PC-3 (cell line): ENCODE results near the gene ACTN1. TPM values are rescaled to one million over a fixed set of nuclear protein-coding genes. Genes with fewer than 3 reads are reported as not detected.
A peak's percentile ranks its signal among the peaks of the same experiment; 100 is the strongest.

Experiments
- ATAC-seq: fragments of 200-7000 bp; cut with Tn5 transposase; 2 replicates; pipeline ENCODE4 v1.9.1; 2020; ENCODE audit warnings: mild to moderate bottlenecking, moderate library complexity
- BruUV-seq: library from RNA; stranded (reverse); fragments of 400-500 nt; replicated peaks from 2 replicates; lab custom pipeline; 2021; lab: Mats Ljungman, UMichigan
- CTCF ChIA-PET: fragments of 300-600 bp; sonication (Branson Sonifier 250); formaldehyde crosslinking; loops from one replicate; lab custom pipeline; 2022; ENCODE audit warnings: antibody characterized with exemption; lab: Charles Lee
- POLR2A ChIA-PET: fragments of 300-600 bp; sonication (Branson Sonifier 250); formaldehyde crosslinking; loops from one replicate; lab custom pipeline; 2022; ENCODE audit warnings: antibody characterized with exemption; ENCODE audit not compliant: unreplicated experiment; lab: Charles Lee
- DNase-seq: peaks from one replicate; pipeline ENCODE4 v3.0.0-alpha.2; 2015
- H2AFZ ChIP-seq: fragments of 300-600 bp; sonication (generic); 2 replicates; pipeline ENCODE4 v1.6.0; 2016; ENCODE audit warnings: antibody characterized with exemption, low read length
- H3F3A ChIP-seq: fragments of 300-600 bp; sonication (generic); one replicate; pipeline ENCODE4 v1.6.0; 2017; ENCODE audit warnings: antibody characterized with exemption, low read length, control low read depth, mild to moderate bottlenecking; ENCODE audit not compliant: unreplicated experiment
- H3K27ac ChIP-seq: fragments of 300-600 bp; sonication (generic); 2 replicates; pipeline ENCODE4 v1.5.1; 2016; ENCODE audit warnings: mild to moderate bottlenecking, low read length
- H3K27me3 ChIP-seq: fragments of 300-600 bp; sonication (generic); 2 replicates; pipeline ENCODE4 v1.6.1; 2016; ENCODE audit warnings: low read length, mixed read lengths
- H3K36me3 ChIP-seq: fragments of 300-600 bp; sonication (generic); 2 replicates; pipeline ENCODE4 v1.6.1; 2016; ENCODE audit warnings: low read depth, mixed run types, low read length, mixed read lengths
- H3K4me1 ChIP-seq: fragments of 300-600 bp; sonication (generic); 2 replicates; pipeline ENCODE4 v1.5.1; 2016; ENCODE audit warnings: low read length; ENCODE audit not compliant: insufficient read depth
- H3K4me2 ChIP-seq: fragments of 300-600 bp; sonication (generic); 2 replicates; pipeline ENCODE4 v1.6.0; 2016; ENCODE audit warnings: low read length
- H3K4me3 ChIP-seq: fragments of 300-600 bp; sonication (generic); 2 replicates; pipeline ENCODE4 v1.5.1; 2016; ENCODE audit warnings: mild to moderate bottlenecking, low read length, mixed read lengths
- H3K79me2 ChIP-seq: fragments of 300-600 bp; sonication (generic); 2 replicates; pipeline ENCODE4 v1.6.1; 2017; ENCODE audit warnings: low read length, mixed read lengths
- H3K9ac ChIP-seq: fragments of 300-600 bp; sonication (generic); 2 replicates; pipeline ENCODE4 v1.6.0; 2016; ENCODE audit warnings: mild to moderate bottlenecking, low read length
- H3K9me2 ChIP-seq: fragments of 300-600 bp; sonication (generic); replicated peaks from 2 replicates; pipeline ENCODE4 v1.6.1; 2016; ENCODE audit warnings: mixed run types, low read length, mixed read lengths
- H3K9me3 ChIP-seq: fragments of 300-600 bp; sonication (generic); 2 replicates; pipeline ENCODE4 v1.6.1; 2016; ENCODE audit warnings: low read length, mixed read lengths
- H4K20me1 ChIP-seq: fragments of 300-600 bp; sonication (generic); 2 replicates; pipeline ENCODE4 v1.6.1; 2016; ENCODE audit warnings: low read length, mixed read lengths
- EZH2 ChIP-seq: fragments of 300-600 bp; sonication (generic); IDR thresholded peaks from one replicate; pipeline ENCODE4 v1.6.1; 2017; ENCODE audit warnings: antibody characterized with exemption, mild to moderate bottlenecking, low read length; ENCODE audit not compliant: unreplicated experiment
- EZH2phosphoT487 ChIP-seq: fragments of 300-600 bp; sonication (generic); IDR thresholded peaks from 2 replicates; pipeline ENCODE4 v1.6.1; 2018; ENCODE audit warnings: mild to moderate bottlenecking, antibody characterized with exemption, low read length, borderline replicate concordance
- intact Hi-C: fragments of 100-400 bp; cut with micrococcal nuclease; formaldehyde crosslinking; loops from 2 replicates; pipeline ENCODE4 v1.9.0; 2023
- total RNA-seq: library from RNA; depleted of rRNA; stranded (reverse); fragments of >200 nt; gene quantifications from 2 replicates; pipeline ENCODE4 v1.2.3, GENCODE V29; 2014
- TF ChIP-seq, protein P1 (sequence below): fragments of 300-600 bp; sonication (generic); conservative IDR thresholded peaks from 2 replicates; pipeline ENCODE4 v1.5.1; 2017; ENCODE audit warnings: antibody characterized with exemption, low read depth, mild to moderate bottlenecking, low read length

Gene ACTN1
- total RNA-seq, 1 experiment from 2014 or later = 303 TPM

GRCh38 chr14:69012256-69012953 lies 33.3 kb upstream of the ACTN1 start:
- Histone ChIP-seq H3K27ac (no peak overlapping the region), H3K9ac (no peak overlapping the region), H3K4me2 (no peak overlapping the region), H4K20me1 (no peaks in the 10 kb centered on the region), H2AFZ (no peak overlapping the region), H3K9me3 (no peaks in the 10 kb centered on the region), H3K9me2 (no peaks in the 10 kb centered on the region), H3K4me3 (no peak overlapping the region), H3F3A (no peaks in the 10 kb centered on the region), H3K79me2 (no peaks in the 10 kb centered on the region), H3K36me3 (no peaks in the 10 kb centered on the region), H3K4me1 (peaks cover 30% of the 10 kb centered on the region), H3K27me3 (no peaks in the 10 kb centered on the region)
- CTCF ChIA-PET = no interaction called here
- TF ChIP-seq EZH2phosphoT487 (no peak), EZH2 (no peak)
- TF ChIP-seq, protein P1, sequence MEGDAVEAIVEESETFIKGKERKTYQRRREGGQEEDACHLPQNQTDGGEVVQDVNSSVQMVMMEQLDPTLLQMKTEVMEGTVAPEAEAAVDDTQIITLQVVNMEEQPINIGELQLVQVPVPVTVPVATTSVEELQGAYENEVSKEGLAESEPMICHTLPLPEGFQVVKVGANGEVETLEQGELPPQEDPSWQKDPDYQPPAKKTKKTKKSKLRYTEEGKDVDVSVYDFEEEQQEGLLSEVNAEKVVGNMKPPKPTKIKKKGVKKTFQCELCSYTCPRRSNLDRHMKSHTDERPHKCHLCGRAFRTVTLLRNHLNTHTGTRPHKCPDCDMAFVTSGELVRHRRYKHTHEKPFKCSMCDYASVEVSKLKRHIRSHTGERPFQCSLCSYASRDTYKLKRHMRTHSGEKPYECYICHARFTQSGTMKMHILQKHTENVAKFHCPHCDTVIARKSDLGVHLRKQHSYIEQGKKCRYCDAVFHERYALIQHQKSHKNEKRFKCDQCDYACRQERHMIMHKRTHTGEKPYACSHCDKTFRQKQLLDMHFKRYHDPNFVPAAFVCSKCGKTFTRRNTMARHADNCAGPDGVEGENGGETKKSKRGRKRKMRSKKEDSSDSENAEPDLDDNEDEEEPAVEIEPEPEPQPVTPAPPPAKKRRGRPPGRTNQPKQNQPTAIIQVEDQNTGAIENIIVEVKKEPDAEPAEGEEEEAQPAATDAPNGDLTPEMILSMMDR = no peak
- POLR2A ChIA-PET = interaction anchor here (0.6 kb wide), 1 partner anchor 67 kb away, joined by 3 read pairs; no protein-coding TSS in a partner anchor
- DNase-seq = no peak
- ATAC-seq = no peak
- intact Hi-C loops = no loop called here
- no TSS peak for BruUV-seq

DNA sequence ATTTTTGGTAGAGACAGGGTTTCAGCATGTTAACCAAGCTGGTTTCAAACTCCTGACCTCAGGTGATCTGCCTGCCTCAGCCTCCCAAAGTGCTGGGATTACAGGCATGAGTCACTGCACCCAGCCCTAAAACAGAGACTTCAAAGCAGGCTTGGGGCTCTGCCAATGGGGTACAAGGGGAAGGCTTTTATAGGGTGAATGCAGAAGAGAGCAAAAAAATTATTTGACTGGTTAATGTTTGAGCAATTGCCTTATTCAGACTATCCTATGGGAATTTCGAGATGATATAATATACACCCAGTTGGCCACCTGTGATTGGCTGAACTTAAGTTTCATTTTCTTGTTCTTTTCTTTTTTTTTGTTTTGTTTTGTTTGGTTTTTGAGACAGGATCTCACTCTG lies 31.5 kb upstream of the ACTN1 start:
- TF ChIP-seq EZH2phosphoT487 = no peak
- TF ChIP-seq, protein P1 = no peak
- no peak for TF ChIP-seq EZH2
- DNase-seq (peak; percentile 82), ATAC-seq (peak; percentile 52)
- Histone ChIP-seq H3K9ac (no peak overlapping the region), H3K4me3 (no peak overlapping the region), H3K27me3 (no peaks in the 10 kb centered on the region), H3K36me3 (no peaks in the 10 kb centered on the region), H3K9me2 (no peaks in the 10 kb centered on the region), H3K9me3 (no peaks in the 10 kb centered on the region), H3K79me2 (no peaks in the 10 kb centered on the region), H3F3A (no peaks in the 10 kb centered on the region), H2AFZ (no peak overlapping the region), H3K4me2 (peak overlapping the region; percentile 9; the same call in 1 of the 2 replicates), H4K20me1 (no peaks in the 10 kb centered on the region), H3K27ac (peak overlapping the region; percentile 37), H3K4me1 (peaks cover 37% of the 10 kb centered on the region)
- CTCF ChIA-PET = no interaction called here
- no TSS peak for BruUV-seq
- intact Hi-C loops = no loop called here
- POLR2A ChIA-PET = interaction anchor here (0.6 kb wide), 1 partner anchor 34 kb away, joined by 3 read pairs; no protein-coding TSS in a partner anchor

GRCh38 chr14:69008421-69008884 lies 29.4 kb upstream of the ACTN1 start:
- no peaks in the 10 kb centered on the region for H3K79me2 ChIP-seq
- H3K27me3 ChIP-seq = no peaks in the 10 kb centered on the region
- H3K4me2 ChIP-seq = no peak overlapping the region
- ATAC-seq = no peak
- ChIA-PET CTCF (no interaction called here), POLR2A (no interaction called here)
- no peaks in the 10 kb centered on the region for H3K9me2 ChIP-seq
- intact Hi-C loops = loop anchor here (5.0 kb wide), 1 partner anchor 84 kb away; no protein-coding TSS in a partner anchor
- DNase-seq = no peak
- peaks cover 34% of the 10 kb centered on the region for H3K4me1 ChIP-seq
- no peak overlapping the region for H3K9ac ChIP-seq
- no TSS peak for BruUV-seq
- no peak overlapping the region for H3K4me3 ChIP-seq
- H3F3A ChIP-seq = no peaks in the 10 kb centered on the region
- no peak for TF ChIP-seq EZH2phosphoT487
- TF ChIP-seq, protein P1 = no peak
- TF ChIP-seq EZH2 = no peak
- no peaks in the 10 kb centered on the region for H3K36me3 ChIP-seq
- H4K20me1 ChIP-seq = no peaks in the 10 kb centered on the region
- H3K9me3 ChIP-seq = no peaks in the 10 kb centered on the region
- no peak overlapping the region for H3K27ac ChIP-seq
- H2AFZ ChIP-seq = no peak overlapping the region
